GM19193 (cell line): Measurements from ENCODE around the gene DRD4.

Experiments
- POLR2A ChIP-seq: IDR thresholded peaks from 4 replicates; pipeline ENCODE4 v1.6.1; 2011; ENCODE audit not compliant: insufficient read depth, insufficient read length; ENCODE audit errors: extremely low read depth

The DRD4 gene

DNA sequence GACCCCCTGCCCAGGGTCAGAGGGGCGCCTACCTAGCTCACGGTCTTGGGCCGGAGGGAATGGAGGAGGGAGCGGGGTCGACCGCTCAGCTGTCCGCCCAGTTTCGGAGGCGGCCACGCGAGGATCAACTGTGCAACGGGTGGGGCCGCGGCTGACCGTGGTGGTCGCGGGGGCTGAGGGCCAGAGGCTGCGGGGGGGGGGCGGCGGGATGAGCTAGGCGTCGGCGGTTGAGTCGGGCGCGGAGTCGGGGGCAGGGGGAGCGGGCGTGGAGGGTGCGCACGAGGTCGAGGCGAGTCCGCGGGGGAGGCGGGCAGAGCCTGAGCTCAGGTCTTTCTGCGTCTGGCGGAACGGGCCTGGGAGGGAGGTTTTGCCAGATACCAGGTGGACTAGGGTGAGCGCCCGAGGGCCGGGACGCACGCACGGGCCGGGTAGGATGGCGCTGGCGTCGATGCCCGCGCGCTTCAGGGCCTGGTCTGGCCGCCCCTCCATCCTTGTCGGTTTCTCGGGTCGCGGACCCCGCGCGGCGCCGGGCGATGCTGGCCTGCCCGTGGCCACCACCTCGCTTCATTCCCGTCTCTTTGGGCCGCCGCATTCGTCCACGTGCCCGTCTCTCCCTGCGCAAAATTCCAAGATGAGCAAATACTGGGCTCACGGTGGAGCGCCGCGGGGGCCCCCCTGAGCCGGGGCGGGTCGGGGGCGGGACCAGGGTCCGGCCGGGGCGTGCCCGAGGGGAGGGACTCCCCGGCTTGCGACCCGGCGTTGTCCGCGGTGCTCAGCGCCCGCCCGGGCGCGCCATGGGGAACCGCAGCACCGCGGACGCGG is at the start of gene DRD4:
Gene DRD4 (plus strand): TSS at position 759 of the 822 bp plus-strand sequence. CDS start 36 bp downstream, at position 795.
- TF ChIP-seq POLR2A = no peak

DNA sequence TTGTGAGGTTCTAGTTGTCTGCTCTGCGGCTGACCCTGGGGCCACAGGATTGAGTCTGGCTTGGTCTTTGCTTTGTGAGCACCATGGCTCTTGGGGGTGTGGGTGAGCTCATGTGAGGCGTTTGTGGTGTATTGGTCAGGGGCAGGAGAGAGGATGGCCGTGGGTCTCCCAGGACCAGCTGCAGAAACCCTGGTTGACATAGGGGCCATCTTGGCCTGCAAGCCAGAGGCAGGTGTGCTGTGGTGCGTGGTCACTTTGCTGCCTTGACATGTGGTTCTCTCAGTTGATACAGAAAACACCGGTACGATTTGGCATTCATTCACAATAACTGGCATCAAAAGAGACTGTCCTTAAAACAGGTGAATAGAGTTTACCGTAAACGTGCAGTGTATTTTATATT is 49.5 kb upstream of the DRD4 start:
- TF ChIP-seq POLR2A = no peak

DNA sequence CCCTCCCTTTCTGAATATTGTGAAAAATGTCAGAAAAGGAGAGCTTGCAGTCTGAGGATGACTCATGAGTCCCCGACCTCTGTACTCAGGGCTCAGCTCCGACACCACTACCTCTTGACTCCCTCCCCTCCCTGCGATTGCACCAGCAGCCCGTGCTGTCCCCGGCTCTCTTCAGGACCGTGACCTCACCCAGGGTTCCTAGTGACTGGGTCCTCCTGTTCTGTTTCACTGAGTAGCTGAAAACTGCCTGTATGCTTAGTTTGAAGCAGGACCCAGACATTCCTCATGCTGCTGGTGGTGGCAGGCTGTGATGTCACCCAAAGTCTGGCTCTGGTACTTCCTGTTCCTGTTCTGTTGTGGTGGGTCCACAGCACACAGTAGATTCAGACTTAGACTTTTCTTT is 49.1 kb upstream of the DRD4 start:
- TF ChIP-seq POLR2A = no peak

DNA sequence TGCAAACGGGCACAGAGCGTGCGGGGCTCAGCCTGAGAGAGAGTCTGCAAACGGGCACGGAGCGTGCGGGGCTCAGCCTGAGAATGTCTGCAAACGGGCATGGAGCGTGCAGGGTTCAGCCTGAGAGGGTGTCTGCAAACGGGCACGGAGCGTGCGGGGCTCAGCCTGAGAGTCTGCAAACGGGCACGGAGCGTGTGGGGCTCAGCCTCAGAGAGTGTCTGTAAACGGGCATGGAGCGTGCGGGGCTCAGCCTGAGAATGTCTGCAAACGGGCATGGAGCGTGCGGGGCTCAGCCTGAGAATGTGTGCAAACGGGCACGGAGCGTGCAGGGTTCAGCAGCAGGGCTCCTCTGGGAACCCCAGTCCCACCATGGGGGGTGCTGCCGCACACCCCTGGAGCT is 47.3 kb upstream of the DRD4 start:
- TF ChIP-seq POLR2A = no peak

DNA sequence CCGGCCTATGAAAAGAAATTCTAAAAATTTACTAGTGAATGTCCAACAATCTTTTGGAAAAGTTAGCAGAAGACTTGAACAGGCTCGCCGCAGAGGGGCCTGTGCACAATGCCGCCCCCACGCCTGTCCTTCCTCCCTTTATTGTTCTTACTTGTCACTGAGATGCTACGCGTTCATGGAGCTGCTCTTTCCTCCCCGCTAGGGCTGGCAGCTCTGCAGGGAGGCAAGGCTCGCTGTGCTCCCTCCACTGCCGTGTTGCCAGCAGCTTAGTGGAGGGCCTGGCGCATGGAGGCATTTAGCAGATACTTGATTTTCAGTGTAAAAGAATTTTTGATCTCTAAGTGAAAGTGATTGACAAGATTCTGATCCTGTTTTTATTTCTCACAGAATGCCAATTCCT is 46.1 kb upstream of the DRD4 start:
- no peak for TF ChIP-seq POLR2A

DNA sequence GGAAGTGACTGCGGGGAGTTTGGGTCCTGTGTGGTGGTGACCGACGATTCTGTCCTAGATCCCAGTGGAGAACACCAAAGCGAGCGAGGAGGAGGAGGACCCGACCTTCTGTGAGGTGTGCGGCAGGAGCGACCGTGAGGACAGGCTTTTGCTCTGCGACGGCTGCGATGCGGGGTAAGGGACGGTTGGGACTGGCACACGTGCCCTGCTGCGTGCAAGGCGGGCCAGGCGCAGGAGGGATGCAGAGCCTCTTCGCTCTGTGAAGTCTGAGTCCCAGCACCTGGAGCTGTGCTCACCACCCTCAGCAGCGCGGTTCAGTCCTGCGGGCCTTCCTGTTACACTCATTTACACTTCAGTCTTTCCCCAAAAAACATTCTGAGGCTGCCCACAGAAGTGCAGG is 44.6 kb upstream of the DRD4 start:
- no peak for TF ChIP-seq POLR2A

DNA sequence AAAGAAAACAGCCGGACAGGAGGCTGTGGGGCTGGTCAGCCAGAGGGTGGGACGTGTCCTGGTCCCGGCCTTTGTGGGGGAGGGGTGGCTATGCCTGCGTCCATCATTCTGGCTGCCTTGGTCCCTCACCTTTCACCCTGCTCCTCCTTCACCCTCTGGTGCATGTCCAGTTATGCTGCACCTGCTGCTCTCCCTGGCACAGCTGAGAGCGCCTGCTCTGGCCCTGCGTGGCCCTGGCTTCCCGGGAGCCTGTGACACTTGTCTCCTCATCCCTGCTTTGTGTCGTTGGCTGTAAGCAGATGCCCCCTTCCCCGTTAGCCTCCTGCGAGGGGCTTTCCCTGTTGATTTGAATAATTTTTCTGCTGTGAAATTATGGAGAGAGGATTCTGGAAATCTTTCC is 44.2 kb upstream of the DRD4 start:
- TF ChIP-seq POLR2A = no peak

DNA sequence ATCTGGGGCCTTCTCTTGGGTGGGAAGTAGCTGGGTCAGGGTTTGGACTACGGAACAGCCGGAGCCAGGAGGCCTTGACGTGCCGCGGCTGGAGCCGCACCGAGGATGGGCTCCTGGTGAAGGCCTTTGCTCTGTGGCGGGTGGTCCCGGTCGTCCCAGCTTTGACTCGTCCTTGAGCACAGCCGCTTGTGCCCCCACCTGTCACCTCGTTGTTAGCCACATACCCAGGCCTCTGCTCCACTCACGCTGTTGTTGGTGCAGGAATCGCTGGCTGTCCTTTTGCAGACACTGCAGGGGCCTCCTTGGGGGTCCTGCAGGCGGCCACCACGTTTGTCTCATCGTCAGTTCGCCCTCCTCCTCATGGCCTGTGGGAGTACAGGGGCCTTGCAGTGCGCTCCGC is 43.7 kb upstream of the DRD4 start:
- no peak for TF ChIP-seq POLR2A

DNA sequence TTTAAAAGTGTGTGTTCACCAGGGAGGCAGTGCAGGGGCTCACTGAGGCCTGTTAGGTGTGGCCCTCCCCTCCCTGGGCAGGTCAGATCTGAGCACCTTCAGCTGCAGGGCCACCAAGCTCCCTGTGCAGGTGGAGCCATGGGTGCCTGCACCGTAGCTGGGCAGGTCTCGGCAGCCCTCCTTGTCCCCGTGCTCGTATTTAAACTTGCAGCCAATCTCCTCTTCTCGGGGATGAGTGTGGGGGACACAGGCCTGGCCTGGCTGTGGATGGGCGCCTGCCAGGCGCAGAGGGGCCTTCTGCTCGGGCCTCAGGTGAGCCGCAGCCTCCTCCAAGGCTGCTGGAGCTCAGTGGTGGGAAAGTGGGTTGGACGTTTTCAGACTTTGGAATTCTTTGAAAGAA is 41.7 kb upstream of the DRD4 start:
- no peak for TF ChIP-seq POLR2A

DNA sequence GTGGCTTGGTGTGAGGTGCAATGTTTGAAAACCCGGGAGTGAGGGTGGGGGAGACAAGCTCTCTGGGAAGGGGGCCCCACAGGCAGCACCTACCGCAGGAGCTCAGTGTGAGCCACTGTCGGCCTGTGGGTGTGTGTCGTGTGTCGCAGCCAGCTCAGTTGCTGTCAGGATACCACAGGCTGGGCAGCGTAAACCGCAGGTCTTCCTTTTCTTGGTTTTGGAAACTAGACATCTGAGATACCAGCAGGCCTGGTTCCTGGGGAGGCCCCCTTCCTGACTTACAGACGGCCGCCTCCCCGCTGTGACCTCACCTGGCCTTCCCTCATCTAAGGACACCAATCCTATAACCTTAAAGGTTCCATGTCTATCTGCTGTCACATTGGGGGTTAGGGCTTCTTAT is 40.7 kb upstream of the DRD4 start:
- no peak for TF ChIP-seq POLR2A

DNA sequence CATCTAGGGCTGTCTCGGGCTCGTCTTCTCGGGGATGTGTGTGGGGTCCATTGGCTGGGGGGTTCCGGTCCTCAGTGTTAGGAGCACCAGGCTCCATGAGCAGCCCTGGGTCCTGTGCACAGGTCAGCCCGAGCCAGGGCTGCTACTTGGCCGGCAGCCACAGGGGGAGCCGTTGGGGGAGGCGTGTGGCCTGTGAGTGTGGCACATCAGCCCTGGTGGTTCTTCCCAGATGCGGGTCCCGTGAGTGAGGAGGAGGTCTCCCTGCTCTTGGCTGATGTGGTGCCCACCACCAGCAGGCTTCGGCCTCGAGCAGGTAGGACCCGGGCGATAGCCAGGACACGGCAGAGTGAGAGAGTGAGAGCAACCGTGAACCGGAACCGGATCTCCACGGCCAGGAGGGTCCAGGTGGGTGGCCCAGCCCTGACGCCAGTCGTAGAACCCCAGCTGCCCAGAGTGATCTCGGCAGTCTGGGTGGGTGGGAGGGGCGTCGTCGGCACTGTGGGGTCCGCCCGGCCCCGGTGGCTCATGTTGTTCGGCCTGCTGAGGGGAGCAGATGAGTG is 39.8 kb upstream of the DRD4 start:
- no peak for TF ChIP-seq POLR2A

DNA sequence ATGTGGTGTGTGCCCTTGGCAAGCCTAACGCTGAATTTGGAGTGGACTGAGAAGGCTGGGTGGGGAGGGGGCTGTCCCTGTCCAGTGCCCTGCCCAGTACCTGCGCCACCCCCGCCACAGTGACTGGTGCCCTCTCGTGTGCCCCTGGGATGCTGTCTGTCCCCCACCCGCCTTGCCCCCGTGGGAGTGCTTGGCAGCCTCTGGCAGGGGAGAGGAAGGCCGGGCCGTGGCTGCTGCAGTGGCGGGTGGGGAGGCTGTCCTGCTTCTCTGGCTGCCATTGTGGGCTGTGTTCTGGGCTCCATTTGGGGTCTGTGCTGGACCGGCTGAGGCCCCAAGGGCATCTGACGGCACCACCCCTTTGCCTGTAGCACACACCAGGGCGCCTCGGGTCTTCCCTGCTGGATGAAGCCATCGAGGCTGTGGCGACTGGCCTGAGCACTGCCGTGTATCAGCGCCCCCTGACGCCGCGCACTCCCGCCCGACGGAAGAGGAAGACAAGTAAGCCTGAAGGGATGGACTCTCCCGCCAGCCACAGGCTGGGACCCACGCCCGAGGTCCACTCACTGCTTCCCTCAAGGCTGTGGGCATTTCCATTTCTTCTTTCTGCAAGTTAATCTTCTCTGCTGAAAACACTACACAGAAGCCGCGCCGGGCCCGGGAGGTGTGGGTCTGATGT is 38.9 kb upstream of the DRD4 start:
- no peak for TF ChIP-seq POLR2A

DNA sequence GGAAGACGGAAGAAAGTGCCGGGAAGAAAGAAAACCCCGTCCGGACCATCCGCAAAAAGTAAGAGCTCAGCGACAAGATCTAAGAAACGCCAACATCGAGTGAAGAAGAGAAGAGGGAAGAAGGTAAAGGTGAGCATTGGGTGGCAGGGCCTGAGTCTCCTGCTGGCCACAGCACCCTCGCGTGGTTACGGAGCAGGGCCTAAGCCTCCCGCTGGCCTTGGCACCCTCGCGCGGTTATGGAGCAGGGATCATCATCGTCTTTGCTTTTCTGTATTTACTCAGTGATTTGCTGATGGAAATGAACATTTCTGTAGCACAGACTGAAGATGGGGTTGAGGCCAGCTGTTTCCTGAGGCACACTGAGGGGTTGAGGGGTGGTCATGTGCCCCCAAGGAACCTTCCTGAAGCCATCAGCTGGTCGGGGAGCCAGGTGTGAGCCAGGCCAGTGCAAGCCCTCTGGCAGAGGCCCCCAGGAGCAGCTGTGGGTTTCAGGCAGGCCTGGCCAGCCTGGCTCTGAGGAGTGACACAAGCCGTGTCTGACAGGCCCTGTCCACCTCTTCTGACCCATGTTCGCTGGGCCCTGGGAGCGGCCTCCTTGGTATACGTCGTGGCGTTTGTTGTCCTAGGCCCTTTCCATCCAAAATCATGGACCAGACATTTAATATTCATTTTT is 35.4 kb upstream of the DRD4 start:
- no peak for TF ChIP-seq POLR2A

DNA sequence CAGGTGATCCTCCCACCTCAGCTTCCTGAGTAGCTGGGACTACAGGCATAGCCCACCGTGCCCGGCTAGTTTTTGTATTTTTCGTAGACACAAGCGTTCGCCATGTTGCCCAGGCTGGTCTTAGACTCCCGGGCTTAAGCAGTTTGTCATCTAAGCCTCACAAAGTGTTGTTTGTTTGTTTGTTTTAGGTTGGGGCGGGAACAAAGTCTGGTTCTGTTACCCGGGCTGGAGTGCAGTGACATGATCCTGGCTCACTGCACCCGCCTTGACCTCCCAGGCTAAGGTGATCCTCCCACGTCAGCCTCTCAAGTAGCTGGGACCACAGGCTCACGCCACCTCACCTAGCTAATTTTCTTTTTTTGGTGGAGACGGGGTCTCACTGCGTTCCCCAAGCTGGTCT is 33.9 kb upstream of the DRD4 start:
- no peak for TF ChIP-seq POLR2A
